HepG2 (cell line): ENCODE data around the gene NOTCH4. TPM values are rescaled to one million over a fixed set of nuclear protein-coding genes. Genes with fewer than 3 reads are reported as not detected.
A peak's percentile ranks its signal among the peaks of the same experiment; 100 is the strongest.

Experiments used
- CBX2 ChIP-seq, 2 experiments: fragments of 200-600 bp in 1 of 2; sonication (generic); formaldehyde crosslinking in 1 of 2; IDR thresholded peaks; 2 replicates each; pipeline versions ENCODE4 v1.7.0 to v1.8.1; 2018 to 2022; ENCODE audit warnings: low read depth in 2 of 2, low read length in 1 of 2, mild to moderate bottlenecking in 1 of 2, missing genetic modification reagents in 1 of 2
- CEBPB ChIP-seq: IDR thresholded peaks from 2 replicates; pipeline ENCODE4 v1.6.1; 2011; ENCODE audit warnings: low read depth, low read length, improper control_type of control experiment, borderline replicate concordance
- CHCHD3 ChIP-seq: sonication (generic); formaldehyde crosslinking; IDR thresholded peaks from 2 replicates; pipeline ENCODE4 v1.8.0; 2022; ENCODE audit warnings: mild to moderate bottlenecking, missing genetic modification reagents, moderate library complexity
- CHD2 ChIP-seq: IDR thresholded peaks from 2 replicates; pipeline ENCODE4 v1.6.1; 2011; ENCODE audit warnings: low read depth, low read length, improper control_type of control experiment
- CREM ChIP-seq, 2 experiments: sonication (generic) in 1 of 2; formaldehyde crosslinking in 1 of 2; IDR thresholded peaks; 2 replicates each; pipeline versions ENCODE4 v1.4.0 to v1.6.1; 2016 to 2020; ENCODE audit warnings: antibody characterized with exemption in 1 of 2, mild to moderate bottlenecking in 1 of 2, missing genetic modification reagents in 1 of 2
- DRAP1 ChIP-seq: IDR thresholded peaks from 2 replicates; pipeline ENCODE4 v1.6.1; 2016; ENCODE audit warnings: missing genetic modification reagents, missing compliant biosample characterization
- HMG20B ChIP-seq: conservative IDR thresholded peaks from 2 replicates; pipeline ENCODE4 v1.6.1; 2016; ENCODE audit warnings: missing genetic modification reagents, missing compliant biosample characterization
- HNRNPH1 ChIP-seq: fragments of 200-400 bp; formaldehyde crosslinking; optimal IDR thresholded peaks from 2 replicates; pipeline ENCODE3; 2017; ENCODE audit warnings: mild to moderate bottlenecking, low read depth, low read length
- KDM5B ChIP-seq: sonication (generic); formaldehyde crosslinking; IDR thresholded peaks from 2 replicates; pipeline ENCODE4 v1.4.0; 2020; ENCODE audit warnings: missing genetic modification reagents, mild to moderate bottlenecking, borderline replicate concordance
- NCOR1 ChIP-seq: fragments of 200-600 bp; sonication (generic); IDR thresholded peaks from 2 replicates; pipeline ENCODE4 v1.7.0; 2017; ENCODE audit warnings: antibody characterized with exemption, low read length, borderline replicate concordance
- PITX1 ChIP-seq: sonication (generic); formaldehyde crosslinking; IDR thresholded peaks from 2 replicates; pipeline ENCODE4 v1.5.1; 2020; ENCODE audit warnings: mild to moderate bottlenecking, missing genetic modification reagents
- RXRA ChIP-seq: sonication (generic); formaldehyde crosslinking; IDR thresholded peaks from 2 replicates; pipeline ENCODE4 v1.5.1; 2020; ENCODE audit warnings: missing genetic modification reagents
- SSRP1 ChIP-seq: IDR thresholded peaks from 2 replicates; pipeline ENCODE4 v1.6.1; 2016; ENCODE audit warnings: control low read depth
- TARDBP ChIP-seq: sonication (generic); formaldehyde crosslinking; IDR thresholded peaks from 2 replicates; pipeline ENCODE4 v1.8.0; 2022; ENCODE audit warnings: mild to moderate bottlenecking, missing genetic modification reagents
- ZNF230 ChIP-seq: sonication (generic); formaldehyde crosslinking; IDR thresholded peaks from 2 replicates; pipeline ENCODE4 v1.4.0; 2020; ENCODE audit warnings: mild to moderate bottlenecking, missing genetic modification reagents
- ZNF274 ChIP-seq: sonication (generic); formaldehyde crosslinking; IDR thresholded peaks from 2 replicates; pipeline ENCODE4 v1.5.1; 2020; ENCODE audit warnings: mild to moderate bottlenecking, missing genetic modification reagents
- ZNF350 ChIP-seq: sonication (generic); formaldehyde crosslinking; IDR thresholded peaks from 2 replicates; pipeline ENCODE4 v1.4.0; 2020; ENCODE audit warnings: mild to moderate bottlenecking, low read depth, missing genetic modification reagents, borderline replicate concordance
- polyA plus RNA-seq, 8 experiments: library from polyadenylated mRNA; depleted of rRNA in 3 of 8; stranded (reverse) in 7 of 8; unstranded in 1 of 8; fragments of >200 nt; fragmentation: Illumina TruSeq in 4 of 8; extraction: Trizol in 4 of 8; gene quantifications; 2 replicates each; pipeline versions ENCODE4 v1.2.1 to v1.2.3, GENCODE V29; 2011 to 2016; ENCODE audit warnings: low read depth in 4 of 8, missing spikeins in 1 of 8, mixed read lengths in 1 of 8; ENCODE audit not compliant: insufficient read depth in 1 of 8
- total RNA-seq, 5 experiments: library from RNA; depleted of rRNA; stranded (reverse); fragments of >200 nt; fragmentation: Illumina TruSeq; extraction: Trizol; gene quantifications; 2 replicates each; pipeline ENCODE4 v1.2.3, GENCODE V29; 2016; ENCODE audit warnings: low read depth in 1 of 5
- TF ChIP-seq, protein P1 (sequence below): sonication (generic); formaldehyde crosslinking; IDR thresholded peaks from 2 replicates; pipeline ENCODE4 v1.4.0; 2020; ENCODE audit warnings: missing genetic modification reagents
- TF ChIP-seq, protein P2 (sequence below): sonication (generic); formaldehyde crosslinking; IDR thresholded peaks from 2 replicates; pipeline ENCODE4; 2020; ENCODE audit warnings: missing genetic modification reagents, mild to moderate bottlenecking, borderline replicate concordance
- TF ChIP-seq, protein P3 (sequence below): IDR thresholded peaks from 2 replicates; pipeline ENCODE4 v1.6.1; 2018; ENCODE audit warnings: missing genetic modification reagents

Gene NOTCH4
- total and polyA plus RNA-seq, 2 of the 13 experiments (the other 11 are each of a cell fraction or from before 2014, with no cell fraction given): 0.51 to 0.83 TPM

GRCh38 chr6:32175711-32176475 is 48.0 kb downstream of the NOTCH4 start, which contains the start of gene AGPAT1 (continued):
- TF ChIP-seq DRAP1 (CRISPR knock-in tag) (peak; percentile 78), NCOR1 (peak; percentile 69; the same call in 1 of the 2 replicates), HNRNPH1 (peak; percentile 70), ZNF274 (CRISPR knock-in tag) (peak; percentile 79), HMG20B (CRISPR knock-in tag) (no peak), CEBPB (no peak), KDM5B (CRISPR knock-in tag) (peak; percentile 89; the same call in 1 of the 2 replicates), RXRA (peak; percentile 29; the same call in 1 of the 2 replicates), PITX1 (no peak), CBX2 (IDR thresholded peaks at IDR 0.05; ENCODE audit: low read depth, low read length) (no peak), CBX2 (CRISPR knock-in tag; IDR thresholded peaks at IDR 0.05; ENCODE audit: low read depth) (no peak), ZNF350 (CRISPR knock-in tag) (peak; percentile 63; the same call in 1 of the 2 replicates), TARDBP (CRISPR knock-in tag) (peak; percentile 45), CHCHD3 (CRISPR knock-in tag) (0 out of 2 replicates have a peak, but pooled peaks have one; percentile 32), CREM (IDR thresholded peaks at IDR 0.05) (peak; percentile 44; the same call in 1 of the 2 replicates), CREM (CRISPR knock-in tag; IDR thresholded peaks at IDR 0.05) (no peak), ZNF230 (CRISPR knock-in tag) (no peak; the same call in 1 of the 2 replicates), SSRP1 (peak; percentile 7; the same call in 1 of the 2 replicates), CHD2 (no peak)
- TF ChIP-seq, protein P1, sequence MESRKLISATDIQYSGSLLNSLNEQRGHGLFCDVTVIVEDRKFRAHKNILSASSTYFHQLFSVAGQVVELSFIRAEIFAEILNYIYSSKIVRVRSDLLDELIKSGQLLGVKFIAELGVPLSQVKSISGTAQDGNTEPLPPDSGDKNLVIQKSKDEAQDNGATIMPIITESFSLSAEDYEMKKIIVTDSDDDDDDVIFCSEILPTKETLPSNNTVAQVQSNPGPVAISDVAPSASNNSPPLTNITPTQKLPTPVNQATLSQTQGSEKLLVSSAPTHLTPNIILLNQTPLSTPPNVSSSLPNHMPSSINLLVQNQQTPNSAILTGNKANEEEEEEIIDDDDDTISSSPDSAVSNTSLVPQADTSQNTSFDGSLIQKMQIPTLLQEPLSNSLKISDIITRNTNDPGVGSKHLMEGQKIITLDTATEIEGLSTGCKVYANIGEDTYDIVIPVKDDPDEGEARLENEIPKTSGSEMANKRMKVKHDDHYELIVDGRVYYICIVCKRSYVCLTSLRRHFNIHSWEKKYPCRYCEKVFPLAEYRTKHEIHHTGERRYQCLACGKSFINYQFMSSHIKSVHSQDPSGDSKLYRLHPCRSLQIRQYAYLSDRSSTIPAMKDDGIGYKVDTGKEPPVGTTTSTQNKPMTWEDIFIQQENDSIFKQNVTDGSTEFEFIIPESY (CRISPR knock-in tag): no peak
- TF ChIP-seq, protein P2, sequence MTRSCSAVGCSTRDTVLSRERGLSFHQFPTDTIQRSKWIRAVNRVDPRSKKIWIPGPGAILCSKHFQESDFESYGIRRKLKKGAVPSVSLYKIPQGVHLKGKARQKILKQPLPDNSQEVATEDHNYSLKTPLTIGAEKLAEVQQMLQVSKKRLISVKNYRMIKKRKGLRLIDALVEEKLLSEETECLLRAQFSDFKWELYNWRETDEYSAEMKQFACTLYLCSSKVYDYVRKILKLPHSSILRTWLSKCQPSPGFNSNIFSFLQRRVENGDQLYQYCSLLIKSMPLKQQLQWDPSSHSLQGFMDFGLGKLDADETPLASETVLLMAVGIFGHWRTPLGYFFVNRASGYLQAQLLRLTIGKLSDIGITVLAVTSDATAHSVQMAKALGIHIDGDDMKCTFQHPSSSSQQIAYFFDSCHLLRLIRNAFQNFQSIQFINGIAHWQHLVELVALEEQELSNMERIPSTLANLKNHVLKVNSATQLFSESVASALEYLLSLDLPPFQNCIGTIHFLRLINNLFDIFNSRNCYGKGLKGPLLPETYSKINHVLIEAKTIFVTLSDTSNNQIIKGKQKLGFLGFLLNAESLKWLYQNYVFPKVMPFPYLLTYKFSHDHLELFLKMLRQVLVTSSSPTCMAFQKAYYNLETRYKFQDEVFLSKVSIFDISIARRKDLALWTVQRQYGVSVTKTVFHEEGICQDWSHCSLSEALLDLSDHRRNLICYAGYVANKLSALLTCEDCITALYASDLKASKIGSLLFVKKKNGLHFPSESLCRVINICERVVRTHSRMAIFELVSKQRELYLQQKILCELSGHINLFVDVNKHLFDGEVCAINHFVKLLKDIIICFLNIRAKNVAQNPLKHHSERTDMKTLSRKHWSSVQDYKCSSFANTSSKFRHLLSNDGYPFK: peak; percentile 43; the same call in 1 of the 2 replicates
- TF ChIP-seq, protein P3, sequence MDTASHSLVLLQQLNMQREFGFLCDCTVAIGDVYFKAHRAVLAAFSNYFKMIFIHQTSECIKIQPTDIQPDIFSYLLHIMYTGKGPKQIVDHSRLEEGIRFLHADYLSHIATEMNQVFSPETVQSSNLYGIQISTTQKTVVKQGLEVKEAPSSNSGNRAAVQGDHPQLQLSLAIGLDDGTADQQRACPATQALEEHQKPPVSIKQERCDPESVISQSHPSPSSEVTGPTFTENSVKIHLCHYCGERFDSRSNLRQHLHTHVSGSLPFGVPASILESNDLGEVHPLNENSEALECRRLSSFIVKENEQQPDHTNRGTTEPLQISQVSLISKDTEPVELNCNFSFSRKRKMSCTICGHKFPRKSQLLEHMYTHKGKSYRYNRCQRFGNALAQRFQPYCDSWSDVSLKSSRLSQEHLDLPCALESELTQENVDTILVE (CRISPR knock-in tag): peak; percentile 3; the same call in 1 of the 2 replicates
